Keratinocyte (primary cell): ENCODE measurements around the gene MED31. TPM values are rescaled to one million over a fixed set of nuclear protein-coding genes. Genes with fewer than 3 reads are reported as not detected.

Source experiments
- DNase-seq: peaks from one replicate; pipeline ENCODE4 v3.0.0-alpha.2; 2011; ENCODE audit warnings: low read depth, missing footprints, low spot score
- FAIRE-seq: peaks from 2 replicates; lab custom pipeline; 2011; peaks lifted over from hg19 to GRCh38; lab: Jason Lieb, UNC
- H2AFZ ChIP-seq: 2 replicates; pipeline ENCODE4 v1.6.0; 2012; ENCODE audit warnings: low read length, control low read depth, inconsistent platforms; ENCODE audit not compliant: control insufficient read depth
- H3K27ac ChIP-seq: 2 replicates; pipeline ENCODE4 v1.5.1; 2011; ENCODE audit warnings: low read length; ENCODE audit not compliant: control insufficient read depth, insufficient read depth
- H3K27me3 ChIP-seq: 3 replicates; pipeline ENCODE4 v1.6.0; 2011; ENCODE audit warnings: low read length; ENCODE audit not compliant: control insufficient read depth, insufficient read depth; ENCODE audit errors: extremely low read depth
- H3K36me3 ChIP-seq, 2 experiments: 2 replicates in 1 of 2; 3 replicates in 1 of 2; pipeline ENCODE4 v1.5.1; 2011; ENCODE audit warnings: low read length in 2 of 2, mild to moderate bottlenecking in 1 of 2; ENCODE audit not compliant: control insufficient read depth in 2 of 2, insufficient read depth in 2 of 2; ENCODE audit errors: extremely low read depth in 1 of 2
- H3K4me1 ChIP-seq: 3 replicates; pipeline ENCODE4 v1.5.1; 2011; ENCODE audit warnings: low read length; ENCODE audit not compliant: control insufficient read depth, insufficient read depth; ENCODE audit errors: extremely low read depth
- H3K4me2 ChIP-seq: 3 replicates; pipeline ENCODE4 v1.6.0; 2011; ENCODE audit warnings: low read depth, low read length; ENCODE audit not compliant: control insufficient read depth, insufficient read depth; ENCODE audit errors: extremely low read depth
- H3K4me3 ChIP-seq, 3 experiments: fragments of 200-600 bp in 1 of 3; sonication (generic) in 1 of 3; 2 replicates in 2 of 3; 3 replicates in 1 of 3; pipeline ENCODE4 v1.5.1; 2011 to 2016; ENCODE audit warnings: low read length in 3 of 3, mild to moderate bottlenecking in 3 of 3, control low read depth in 2 of 3, inconsistent platforms in 1 of 3, low read depth in 1 of 3, mixed read lengths in 1 of 3, mixed run types in 1 of 3, moderate library complexity in 1 of 3; ENCODE audit not compliant: control insufficient read depth in 2 of 3, insufficient read depth in 2 of 3; ENCODE audit errors: extremely low read depth in 1 of 3
- H3K79me2 ChIP-seq: 2 replicates; pipeline ENCODE4 v1.6.0; 2012; ENCODE audit warnings: low read length; ENCODE audit not compliant: control insufficient read depth, insufficient read depth
- H3K9ac ChIP-seq: 3 replicates; pipeline ENCODE4 v1.6.0; 2011; ENCODE audit warnings: low read length; ENCODE audit not compliant: control insufficient read depth, insufficient read depth; ENCODE audit errors: extremely low read depth
- H3K9me1 ChIP-seq: 3 replicates; pipeline ENCODE4 v1.6.0; 2011; ENCODE audit warnings: low read length; ENCODE audit not compliant: control insufficient read depth, insufficient read depth; ENCODE audit errors: extremely low read depth
- H3K9me3 ChIP-seq: 2 replicates; pipeline ENCODE4 v1.5.1; 2012; ENCODE audit warnings: low read depth, low read length; ENCODE audit not compliant: control insufficient read depth
- H4K20me1 ChIP-seq: 3 replicates; pipeline ENCODE4 v1.6.0; 2011; ENCODE audit warnings: low read length; ENCODE audit not compliant: control insufficient read depth, insufficient read depth; ENCODE audit errors: extremely low read depth
- CTCF ChIP-seq, 3 experiments: IDR thresholded peaks in 1 of 3; conservative IDR thresholded peaks in 1 of 3; optimal IDR thresholded peaks in 1 of 3; 2 replicates in 2 of 3; 3 replicates in 1 of 3; pipeline versions ENCODE3 to v1.5.1; 2011; ENCODE audit warnings: low read length in 3 of 3, mild to moderate bottlenecking in 3 of 3, moderate library complexity in 2 of 3, control low read depth in 1 of 3, inconsistent platforms in 1 of 3; ENCODE audit not compliant: insufficient read depth in 2 of 3; ENCODE audit errors: extremely low read depth in 1 of 3
- EZH2 ChIP-seq: IDR thresholded peaks from one replicate; pipeline ENCODE4 v1.6.1; 2012; ENCODE audit warnings: inconsistent platforms, mild to moderate bottlenecking, low read length, moderate library complexity
- dilution Hi-C: fragments of 300-500 bp; cut with MboI; formaldehyde crosslinking; loops from one replicate; pipeline ENCODE4 v1.7.0; 2020; ENCODE audit warnings: low sequenced_read_pairs; ENCODE audit not compliant: extremely low pct_ligation_motif_present
- polyA plus RNA-seq, 5 experiments: library from polyadenylated mRNA; depleted of rRNA in 3 of 5; stranded (reverse) in 3 of 5; stranded (forward) in 1 of 5; unstranded in 1 of 5; fragments of >200 nt; gene quantifications; 1 replicate in 1 of 5; 2 replicates in 3 of 5; 3 replicates in 1 of 5; pipeline versions ENCODE4 v1.2.1 to v1.2.3, GENCODE V29; 2011 to 2012; ENCODE audit warnings: missing spikeins in 2 of 5, low read depth in 1 of 5, low replicate concordance in 1 of 5

MED31 gene
- polyA plus RNA-seq, 1 donor (not counting 4 experiments of a cell fraction or from before 2014, with no cell fraction given) = 49.0 TPM

GRCh38 chr17:6681671-6682070 is 30.3 kb upstream of the MED31 start:
- no peaks in the 10 kb centered on the region for H4K20me1 ChIP-seq
- peak overlapping the region; percentile 16 for H3K27ac ChIP-seq
- no peak overlapping the region for H2AFZ ChIP-seq
- no peaks in the 10 kb centered on the region for H3K9me1 ChIP-seq
- FAIRE-seq (peak; percentile 98), DNase-seq (no peak)
- peak overlapping the region; percentile 22 for H3K4me2 ChIP-seq
- H3K27me3 ChIP-seq = no peaks in the 10 kb centered on the region
- no peaks in the 10 kb centered on the region for H3K9me3 ChIP-seq
- peaks cover 17% of the 10 kb centered on the region for H3K4me1 ChIP-seq
- TF ChIP-seq CTCF (optimal IDR thresholded peaks at IDR 0.05 in 1 of 3, IDR thresholded peaks at IDR 0.05 in 1 of 3, conservative IDR thresholded peaks at IDR 0.05 in 1 of 3; ENCODE audit: extremely low read depth in 1 of 3, insufficient read depth in 2 of 3, low read length in 3 of 3) (no peak), EZH2 (no peak)
- H3K79me2 ChIP-seq = no peaks in the 10 kb centered on the region
- H3K4me3 ChIP-seq = no peak overlapping the region
- no peak overlapping the region for H3K9ac ChIP-seq
- dilution Hi-C loops = no loop called here
- H3K36me3 ChIP-seq = no peaks in the 10 kb centered on the region

- Histone ChIP-seq H3K9ac (peak overlapping the region; percentile 10), H4K20me1 (no peaks in the 10 kb centered on the region), H3K27me3 (no peaks in the 10 kb centered on the region), H3K9me3 (no peaks in the 10 kb centered on the region), H3K36me3 (no peaks in the 10 kb centered on the region), H3K9me1 (no peaks in the 10 kb centered on the region), H3K4me2 (peak overlapping the region; percentile 22), H3K79me2 (no peaks in the 10 kb centered on the region), H3K4me1 (peaks cover 17% of the 10 kb centered on the region), H3K27ac (peak overlapping the region; percentile 16), H3K4me3 (no peak overlapping the region), H2AFZ (peak overlapping the region; percentile 27)
- TF ChIP-seq CTCF (optimal IDR thresholded peaks at IDR 0.05 in 1 of 3, IDR thresholded peaks at IDR 0.05 in 1 of 3, conservative IDR thresholded peaks at IDR 0.05 in 1 of 3; ENCODE audit: extremely low read depth in 1 of 3, insufficient read depth in 2 of 3, low read length in 3 of 3) = no peak
- TF ChIP-seq EZH2 = no peak
- no peak for DNase-seq
- FAIRE-seq = no peak
- dilution Hi-C loops = no loop called here
Observed at GRCh38 chr17:6681176-6681575, 29.8 kb upstream of the MED31 start.
